Omental fat pad (tissue), 4 donors: ENCODE measurements around the gene KLF8. TPM values are rescaled to one million over a fixed set of nuclear protein-coding genes. Genes with fewer than 3 reads are reported as not detected.
"Not testable (repeated sequence)": the region's sequence is repeated elsewhere in the genome, so short reads cannot be mapped to it uniquely, and the experiment has no call there.

Source experiments
- ATAC-seq: fragments of 150-250 bp; one replicate; pipeline ENCODE4 v1.9.1; 2016; ENCODE audit warnings: mild to moderate bottlenecking, moderate library complexity; ENCODE audit not compliant: low FRiP score
- DNase-seq: peaks from one replicate; pipeline ENCODE4 v3.0.0-alpha.2; 2019; ENCODE audit warnings: low spot score
- CTCF ChIP-seq, 3 donors: fragments of 450-650 bp; IDR thresholded peaks; one replicate each; pipeline ENCODE4 v1.5.1; 2016 to 2017; ENCODE audit warnings: antibody characterized with exemption in 3 of 3, mild to moderate bottlenecking in 3 of 3, moderate library complexity in 2 of 3
- total RNA-seq, 4 donors: library from RNA; depleted of rRNA; stranded (reverse); fragments of >200 nt; gene quantifications; one replicate each; pipeline ENCODE4 v1.1.0, GENCODE V29; 2016

KLF8 gene
- 10 to 100 TPM; 12.1 to 30.1 (median 23.2) TPM for total RNA-seq

- DNase-seq (no peak), ATAC-seq (peak; percentile 79)
- TF ChIP-seq CTCF (IDR thresholded peaks at IDR 0.05), result no peak
Measured at GRCh38 chrX:56232221-56233082, at the start of gene KLF8. KLF8 (plus strand) TSS chrX:56232356; CDS start chrX:56233335, 979 bp downstream.

GRCh38 chrX:56206945-56207344 lies 25.2 kb upstream of the KLF8 start:
- not testable (repeated sequence) for DNase-seq, ATAC-seq

GRCh38 chrX:56211701-56212100 lies 20.5 kb upstream of the KLF8 start:
- no peak for DNase-seq
- no peak for ATAC-seq
- no peak for TF ChIP-seq CTCF (IDR thresholded peaks at IDR 0.05)

- no peak for TF ChIP-seq CTCF (IDR thresholded peaks at IDR 0.05)
- ATAC-seq (no peak), DNase-seq (no peak)
Measured at GRCh38 chrX:56216332-56216731, 15.8 kb upstream of the KLF8 start.

GRCh38 chrX:56219700-56220099 lies 12.5 kb upstream of the KLF8 start:
- ATAC-seq (no peak), DNase-seq (no peak)
- no peak for TF ChIP-seq CTCF (IDR thresholded peaks at IDR 0.05)

- DNase-seq, result no peak
- no peak for ATAC-seq
- no peak for TF ChIP-seq CTCF (IDR thresholded peaks at IDR 0.05)
Measured at GRCh38 chrX:56221101-56221500, 11.1 kb upstream of the KLF8 start.

- no peak for TF ChIP-seq CTCF (IDR thresholded peaks at IDR 0.05)
- no peak for ATAC-seq
- DNase-seq, result no peak
Measured at GRCh38 chrX:56222473-56223000, 9.6 kb upstream of the KLF8 start.
